GM19023 (cell line): Measurements from ENCODE around the gene OXGR1.
"Not testable (repeated sequence)": the region's sequence is repeated elsewhere in the genome, so short reads cannot be mapped to it uniquely, and the experiment has no call there.

Experiments
- ATAC-seq: cut with Tn5 transposase; IDR thresholded peaks from one replicate; pipeline ENCODE4 v1.9.1; 2021; ENCODE audit warnings: mild to moderate bottlenecking, moderate library complexity; ENCODE audit not compliant: unreplicated experiment

The OXGR1 gene

DNA sequence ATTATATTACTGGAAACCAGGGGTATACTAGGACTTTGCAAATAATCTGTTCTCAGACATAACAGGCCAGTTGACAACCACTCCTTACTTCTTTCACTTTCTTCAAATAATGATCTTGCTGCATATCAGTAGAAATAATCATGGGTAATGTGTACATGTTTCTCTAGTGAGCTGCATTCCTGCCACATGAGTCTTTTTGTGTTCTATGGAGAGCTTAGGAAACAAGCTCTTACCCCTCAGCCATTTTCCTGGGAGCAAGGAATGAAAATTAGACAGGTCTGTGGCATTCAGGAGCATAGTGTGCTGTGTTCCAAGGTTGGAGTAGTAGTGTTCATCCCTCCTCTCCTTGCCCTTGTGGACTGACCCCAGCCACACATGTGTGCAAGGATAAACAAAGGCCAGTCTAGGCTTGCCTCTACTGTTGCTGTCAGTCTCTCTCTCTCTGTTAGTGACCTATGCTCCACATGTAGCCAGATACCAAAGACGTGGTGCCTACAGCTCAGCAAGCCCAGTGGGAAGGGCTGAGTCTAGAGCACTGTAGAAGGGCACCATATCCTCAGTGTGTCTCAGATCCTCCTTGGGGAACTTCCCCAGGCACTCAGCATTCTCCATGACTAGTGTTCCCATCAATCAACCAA is 11.5 kb upstream of the OXGR1 start:
- no peak for ATAC-seq

DNA sequence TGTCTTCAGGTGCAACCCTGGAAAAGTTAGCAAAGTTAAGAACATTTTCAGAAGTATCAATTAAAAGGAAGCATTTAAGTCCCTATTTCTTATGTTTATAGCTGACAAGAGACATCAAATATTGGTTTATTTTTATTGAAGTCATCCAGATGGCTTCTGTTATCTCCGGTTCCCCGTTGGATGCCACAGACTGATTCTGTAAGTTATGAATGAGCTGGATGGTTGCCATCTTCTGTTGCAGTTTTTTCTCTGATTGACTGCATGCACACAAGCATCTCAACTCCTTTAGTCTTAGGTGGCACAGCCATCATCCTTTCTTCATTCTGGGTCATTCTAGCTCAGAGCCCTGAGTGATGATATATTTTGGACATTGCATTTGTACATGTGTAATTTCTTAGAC is 10.6 kb upstream of the OXGR1 start:
- ATAC-seq, result no peak

DNA sequence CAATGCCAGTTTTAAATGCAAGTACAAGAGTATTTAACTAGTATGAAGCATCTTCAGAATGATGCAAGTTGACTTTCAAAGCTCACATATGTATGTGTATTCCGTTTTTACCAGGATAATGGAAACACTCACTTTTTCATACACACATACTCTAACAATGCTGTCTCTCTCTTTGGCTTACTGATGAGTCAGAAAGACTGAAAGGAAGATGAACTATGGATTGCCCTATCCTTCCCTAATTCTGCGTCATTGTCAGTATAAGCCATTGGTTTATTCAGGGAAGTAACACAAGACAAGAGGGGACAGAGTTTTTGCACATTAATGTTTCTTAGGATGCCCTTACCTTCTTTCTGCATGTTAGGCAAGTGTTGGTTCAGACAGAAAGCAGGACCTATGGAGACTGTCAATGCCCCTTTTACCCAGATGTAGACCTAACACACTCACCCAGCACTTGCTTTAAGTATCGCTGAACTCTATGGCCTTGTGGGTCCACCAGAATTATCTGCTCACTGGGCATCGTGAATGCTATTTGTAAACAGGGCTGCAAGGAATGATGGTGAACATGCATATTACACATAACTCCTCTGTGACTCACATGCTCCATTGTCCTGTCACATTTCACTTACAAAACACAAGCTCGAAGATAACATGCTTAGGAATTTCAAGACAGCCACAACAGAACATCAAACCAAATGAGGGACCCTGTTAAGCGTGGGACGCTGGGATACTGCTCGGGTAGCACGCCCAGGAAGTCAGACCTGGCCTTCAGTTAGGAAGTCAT is 10.0 kb upstream of the OXGR1 start:
- ATAC-seq, result no peak

DNA sequence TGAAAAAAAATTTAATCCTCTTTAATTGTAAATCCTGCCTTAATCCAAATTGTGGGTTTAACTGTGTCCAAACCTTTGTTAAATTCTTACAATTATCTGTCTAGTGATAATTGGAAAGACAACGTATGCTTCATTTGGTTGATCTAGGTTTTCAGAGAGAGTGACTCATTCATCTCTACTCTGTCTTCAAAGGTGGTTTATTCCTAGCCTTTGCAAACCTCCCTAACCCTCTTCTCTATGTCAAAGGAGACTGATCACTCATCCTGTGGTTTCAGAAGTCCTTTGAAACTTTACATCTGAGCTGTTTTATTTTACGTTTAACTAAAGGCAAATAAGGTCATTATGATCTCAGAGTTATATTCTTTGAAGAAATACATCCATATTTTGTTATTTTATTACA is 8.8 kb upstream of the OXGR1 start:
- ATAC-seq, result no peak

DNA sequence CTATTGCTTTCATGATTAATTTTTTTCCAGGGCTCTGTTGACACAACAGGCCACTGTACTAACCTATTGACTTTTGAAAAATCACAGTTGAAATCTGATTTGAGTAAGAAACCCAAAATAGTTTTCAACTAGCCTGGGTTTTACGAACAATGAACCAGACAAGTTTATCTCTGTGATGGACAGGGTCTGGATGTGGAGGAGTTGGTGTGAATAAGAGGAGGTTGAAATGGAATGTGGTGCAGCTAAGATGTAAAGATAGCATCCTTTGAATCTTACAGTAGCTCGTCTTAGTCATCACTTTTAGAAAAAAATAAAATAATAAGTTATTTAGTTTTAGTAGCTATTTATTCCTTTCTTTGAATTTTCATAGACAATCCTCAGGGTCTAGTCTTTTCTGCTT is 8.3 kb upstream of the OXGR1 start:
- no peak for ATAC-seq

DNA sequence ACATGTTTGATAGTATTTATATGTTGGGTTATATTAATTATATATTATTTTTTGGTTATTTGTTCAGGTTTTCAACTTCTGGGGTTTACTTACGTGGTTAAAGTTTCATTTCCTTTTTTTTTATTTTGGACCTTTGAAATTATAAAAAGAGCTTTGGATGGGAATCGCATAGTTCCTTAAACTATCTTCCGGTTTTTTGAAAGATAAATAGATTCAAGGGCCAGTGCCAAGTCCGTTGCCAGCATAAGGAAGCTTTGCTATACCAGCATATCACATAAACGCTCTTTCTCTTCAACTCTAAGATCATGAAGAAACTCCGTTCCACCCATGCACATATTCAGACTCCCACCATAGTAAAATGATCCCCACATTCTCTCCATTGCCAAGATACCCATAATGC is 7.4 kb upstream of the OXGR1 start:
- ATAC-seq, result no peak

DNA sequence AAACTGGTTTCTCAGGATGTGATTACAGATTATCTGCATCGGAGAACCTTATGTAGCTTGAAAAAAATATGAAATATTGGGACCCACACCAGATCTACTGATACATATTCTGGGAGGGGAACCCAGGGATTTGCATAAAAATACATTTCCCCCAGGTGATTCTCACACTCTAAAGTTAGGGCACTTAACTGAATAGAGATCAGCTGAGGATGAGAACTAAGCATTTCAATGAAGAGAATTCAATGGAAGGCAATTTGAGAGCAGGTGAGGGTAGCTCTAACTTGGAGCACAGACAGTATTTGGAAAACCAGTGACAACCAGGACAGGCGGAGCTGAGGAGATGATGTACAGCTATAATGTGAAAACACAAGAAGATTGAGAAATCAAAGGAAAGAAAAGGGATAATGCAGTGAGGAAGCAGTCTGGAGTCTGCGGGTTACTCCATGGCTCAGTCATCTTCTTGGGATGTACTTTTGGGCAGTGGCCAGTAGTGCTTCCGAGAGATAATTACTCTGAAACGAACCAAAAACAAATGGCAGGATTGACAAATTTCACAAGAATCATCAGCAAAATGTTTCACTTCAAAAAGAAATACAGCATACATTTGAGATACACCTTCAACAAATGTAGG is 6.1 kb upstream of the OXGR1 start:
- ATAC-seq, result no peak

DNA sequence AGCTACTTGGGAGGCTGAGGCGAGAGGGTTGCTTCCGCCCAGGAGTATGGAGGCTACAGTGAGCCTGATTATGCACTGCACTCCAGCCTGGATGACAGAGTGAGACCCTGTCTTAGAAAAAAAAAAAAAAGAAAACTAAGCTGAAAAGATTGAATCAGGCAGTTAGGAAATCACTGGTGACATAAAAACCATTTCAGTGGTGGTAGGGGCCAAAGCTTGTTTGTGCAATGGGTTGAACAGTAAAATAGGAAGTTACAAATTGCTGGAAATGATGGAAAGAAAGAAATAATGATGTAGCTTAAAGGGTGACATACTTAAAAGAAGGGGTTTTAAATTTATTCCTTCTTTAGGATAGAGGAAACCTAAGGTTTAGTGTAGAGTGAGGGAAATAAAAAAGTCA is 4.8 kb upstream of the OXGR1 start:
- no peak for ATAC-seq

DNA sequence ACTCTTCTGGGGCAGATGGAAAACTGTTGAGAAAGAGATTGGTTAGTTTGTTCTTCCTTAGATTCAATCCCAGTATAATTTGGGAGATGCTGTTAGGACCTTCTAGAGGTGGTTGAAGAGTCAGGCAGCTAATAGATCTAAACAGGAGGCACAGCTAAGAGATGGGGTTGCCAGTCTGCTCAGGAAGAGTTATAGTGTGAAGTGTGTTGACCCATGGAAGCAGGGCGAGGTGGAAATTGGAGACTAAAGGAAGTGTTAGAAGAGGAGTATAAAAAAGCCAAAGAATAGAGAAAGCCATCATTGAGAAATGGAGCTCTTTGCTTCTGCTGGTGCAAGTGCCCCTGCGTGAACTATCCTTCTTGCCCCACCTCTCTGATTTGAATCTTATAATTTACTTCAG is 3.8 kb upstream of the OXGR1 start:
- no peak for ATAC-seq

DNA sequence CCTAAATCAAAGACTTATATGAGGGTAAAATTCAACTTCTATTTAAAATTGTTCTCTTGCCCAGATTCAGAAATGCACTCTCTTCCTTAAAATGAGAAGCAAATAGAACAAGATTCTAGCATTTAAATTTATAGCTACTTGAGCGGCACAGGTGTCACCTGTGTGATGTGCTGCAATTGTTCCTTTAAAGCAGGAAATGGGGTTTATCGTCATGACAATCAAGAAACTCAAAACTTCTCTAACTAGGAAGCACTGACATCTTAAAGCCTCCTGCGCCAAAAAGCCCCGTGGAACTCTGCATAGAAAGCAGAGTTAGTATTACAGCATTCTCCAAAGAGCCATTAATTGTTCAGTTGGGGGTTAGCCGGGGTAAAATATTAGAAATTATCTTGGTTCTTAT is 2.6 kb upstream of the OXGR1 start:
- no peak for ATAC-seq

DNA sequence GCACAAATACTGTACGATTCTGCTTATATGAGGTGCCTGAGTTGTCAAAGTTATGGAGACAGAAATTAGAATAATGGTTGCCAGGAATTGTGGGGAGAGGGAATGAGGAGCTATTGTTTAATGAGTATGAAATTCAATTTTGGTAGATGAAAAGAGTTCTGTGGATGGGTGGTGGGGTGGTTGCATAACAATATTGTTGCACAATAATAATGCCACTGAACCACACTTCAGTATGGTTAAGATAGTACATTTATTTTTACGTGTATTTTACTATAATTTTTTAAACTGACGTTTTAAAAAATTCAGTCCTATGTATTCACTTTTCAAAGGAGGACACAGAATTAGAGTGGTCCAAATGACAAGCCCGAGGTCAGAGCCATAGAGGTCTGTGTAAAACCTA is 1.8 kb upstream of the OXGR1 start:
- no peak for ATAC-seq

DNA sequence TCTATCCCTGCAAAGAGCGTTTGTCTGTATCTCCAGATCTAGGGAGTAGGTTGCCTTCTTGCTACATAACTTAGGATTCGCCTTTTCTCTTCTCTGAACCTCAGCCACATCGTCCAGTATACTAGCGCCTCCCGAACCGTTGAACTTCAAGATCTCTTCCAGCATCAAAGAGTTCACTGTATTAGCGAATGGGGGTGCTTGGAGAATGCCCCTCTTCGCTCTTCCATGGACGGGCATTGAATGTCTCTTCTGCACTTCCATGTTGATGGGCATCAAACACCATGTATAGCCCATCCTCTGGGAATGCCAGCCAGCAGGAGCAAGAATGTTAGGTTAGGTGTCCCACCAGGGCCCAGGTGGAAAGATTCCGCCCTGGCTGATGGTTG is 575 bp upstream of the OXGR1 start:
- no peak for ATAC-seq

DNA sequence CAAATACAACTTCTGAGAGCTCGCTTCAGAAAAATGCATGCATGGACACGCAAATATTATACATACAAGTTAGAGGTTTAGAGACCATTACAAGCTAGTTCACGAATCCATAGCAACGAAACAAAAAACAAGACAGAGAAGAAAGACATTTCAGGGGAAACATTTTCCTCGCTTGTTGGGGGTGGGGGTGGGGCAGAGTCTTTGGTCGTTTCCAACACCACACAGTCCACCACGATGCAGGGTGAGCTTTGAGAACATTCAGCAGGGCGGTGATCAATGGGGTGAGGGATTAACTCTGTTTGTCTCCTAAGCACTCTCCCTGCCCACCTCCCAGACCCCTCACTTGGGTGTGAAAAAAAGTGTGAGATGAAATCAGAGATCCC is 651 bp downstream of the OXGR1 start:
- no peak for ATAC-seq

DNA sequence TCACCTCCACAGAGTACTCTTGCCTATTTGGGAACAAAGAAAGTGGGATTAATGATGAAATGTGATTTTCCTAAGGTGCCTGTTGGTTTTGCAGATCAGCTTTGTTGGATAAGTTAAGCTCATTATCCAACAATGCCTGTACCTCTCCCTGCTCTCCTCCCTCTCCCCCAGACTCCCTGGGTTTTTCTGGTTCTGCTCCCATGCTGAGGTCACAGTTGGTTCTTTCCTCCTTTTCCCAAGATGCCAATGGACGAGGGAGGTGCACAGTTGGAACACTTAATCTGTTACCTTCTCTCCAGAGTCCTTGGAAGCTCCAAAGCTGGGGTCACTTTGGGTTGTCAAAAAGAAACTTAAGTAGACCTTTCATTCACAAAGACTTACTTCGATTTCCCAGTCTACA is 1.6 kb downstream of the OXGR1 start:
- ATAC-seq, result no peak

DNA sequence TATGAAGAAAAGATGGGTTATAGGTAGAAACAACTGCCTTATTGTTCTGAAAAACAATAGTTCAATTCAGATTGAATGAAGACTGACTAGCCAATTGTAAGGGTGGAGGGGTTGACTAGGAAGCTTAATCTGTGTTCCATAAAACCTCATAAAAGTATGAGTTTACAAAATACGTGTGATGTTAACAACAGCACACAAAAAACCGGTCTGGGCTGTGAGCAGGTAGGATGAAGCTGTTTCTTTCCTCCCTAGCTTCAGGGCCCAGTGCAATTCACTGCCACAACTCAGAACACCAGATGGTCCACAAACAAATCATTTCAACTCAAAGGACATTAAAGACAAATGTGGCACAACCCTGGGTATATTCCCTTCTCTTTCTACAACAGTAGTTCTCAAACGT is 3.2 kb downstream of the OXGR1 start:
- no peak for ATAC-seq

DNA sequence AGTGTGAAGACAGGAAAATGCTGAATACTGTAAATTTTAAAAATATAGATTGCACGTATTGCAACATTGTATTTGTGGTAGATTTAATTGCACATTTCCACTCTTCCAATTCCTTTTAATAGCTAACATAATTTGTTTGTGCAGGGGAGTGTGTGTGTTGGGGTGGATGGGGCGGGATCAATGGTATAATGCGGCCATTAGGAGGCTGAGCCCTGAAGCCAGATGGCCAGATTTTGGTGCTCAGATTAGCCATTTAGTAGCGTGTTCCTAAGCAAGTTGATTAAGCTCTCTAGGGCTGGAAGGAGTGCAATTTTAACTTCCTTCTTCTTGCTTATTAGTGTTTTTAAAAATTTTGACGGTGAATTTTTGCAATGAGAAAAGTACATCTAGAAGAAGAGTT is 5.8 kb downstream of the OXGR1 start:
- no peak for ATAC-seq

DNA sequence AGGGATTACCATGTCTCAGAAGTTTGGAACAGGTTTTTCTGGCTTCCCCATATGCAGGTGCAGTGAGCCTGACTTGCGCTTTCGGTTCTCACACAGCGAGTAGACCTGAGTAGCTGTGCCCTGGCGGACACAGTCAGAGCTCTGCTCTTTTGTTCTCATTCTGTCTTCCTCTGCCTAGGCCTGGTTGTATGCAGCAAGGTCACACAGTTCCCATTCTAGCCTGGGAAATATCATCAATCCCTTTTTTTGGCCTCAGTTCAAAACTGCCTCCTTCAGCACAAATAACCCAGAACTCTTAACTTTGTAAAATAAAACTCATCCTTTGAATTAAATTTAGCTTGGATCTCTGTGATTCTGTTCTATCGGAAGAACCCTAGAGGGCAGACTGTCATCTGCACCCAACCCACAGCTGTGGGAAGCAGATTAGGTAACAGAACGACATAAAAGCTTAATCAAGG is 10.2 kb downstream of the OXGR1 start:
- peak; percentile 99 for ATAC-seq

DNA sequence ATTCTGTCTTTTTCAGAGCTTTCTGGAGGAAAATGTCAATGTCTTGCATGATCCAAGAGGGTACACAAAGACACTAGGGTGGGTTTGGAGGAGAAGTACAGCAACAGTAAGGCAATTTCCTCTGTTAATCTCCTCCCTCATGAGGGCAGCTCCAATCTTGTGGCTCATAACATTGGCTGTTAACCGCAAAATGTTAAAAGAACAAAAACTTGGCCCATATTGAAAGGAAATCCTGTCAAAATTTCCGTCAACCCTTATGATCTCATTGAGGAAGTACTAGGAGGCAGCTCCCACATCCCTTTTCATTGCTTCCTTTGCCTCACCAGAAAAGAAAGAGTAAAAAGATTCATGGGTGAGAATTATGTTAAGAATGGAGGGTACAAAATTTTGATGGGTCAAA is 11.6 kb downstream of the OXGR1 start:
- no peak for ATAC-seq

DNA sequence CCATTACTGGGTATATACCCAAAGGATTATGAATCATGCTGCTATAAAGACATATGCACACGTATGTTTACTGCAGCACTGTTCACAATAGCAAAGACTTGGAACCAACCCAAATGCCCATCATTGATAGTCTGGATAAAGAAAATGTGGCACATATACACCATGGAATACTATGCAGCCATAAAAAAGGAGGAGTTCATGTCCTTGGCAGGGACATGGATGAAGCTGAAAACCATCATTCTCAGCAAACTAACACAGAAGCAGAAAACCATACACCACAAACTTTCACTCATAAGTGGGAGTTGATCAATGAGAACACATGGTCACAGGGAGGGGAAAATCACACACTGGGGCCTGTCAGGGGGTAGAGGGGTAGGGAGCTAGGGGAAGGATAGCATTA is 14.4 kb downstream of the OXGR1 start:
- not testable (repeated sequence) for ATAC-seq

DNA sequence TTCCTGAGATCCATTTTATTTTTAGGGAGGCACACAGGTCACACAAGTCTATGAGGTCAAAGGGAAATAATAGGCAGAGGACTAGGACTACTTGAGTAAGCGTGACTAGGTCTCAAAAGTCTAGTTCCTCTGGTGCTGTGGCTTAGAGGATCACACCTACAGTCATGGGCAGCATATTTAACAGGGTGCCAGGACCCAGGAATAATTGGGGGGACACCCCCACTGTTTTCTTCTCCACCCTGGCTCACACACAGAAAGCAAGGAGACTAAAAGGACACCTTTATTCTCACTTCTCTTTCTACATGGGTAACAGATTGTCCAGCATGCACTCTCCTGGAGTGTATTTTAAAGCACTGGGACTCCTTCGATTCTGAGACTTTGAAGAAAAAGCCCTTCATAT is 26.2 kb downstream of the OXGR1 start:
- no peak for ATAC-seq

DNA sequence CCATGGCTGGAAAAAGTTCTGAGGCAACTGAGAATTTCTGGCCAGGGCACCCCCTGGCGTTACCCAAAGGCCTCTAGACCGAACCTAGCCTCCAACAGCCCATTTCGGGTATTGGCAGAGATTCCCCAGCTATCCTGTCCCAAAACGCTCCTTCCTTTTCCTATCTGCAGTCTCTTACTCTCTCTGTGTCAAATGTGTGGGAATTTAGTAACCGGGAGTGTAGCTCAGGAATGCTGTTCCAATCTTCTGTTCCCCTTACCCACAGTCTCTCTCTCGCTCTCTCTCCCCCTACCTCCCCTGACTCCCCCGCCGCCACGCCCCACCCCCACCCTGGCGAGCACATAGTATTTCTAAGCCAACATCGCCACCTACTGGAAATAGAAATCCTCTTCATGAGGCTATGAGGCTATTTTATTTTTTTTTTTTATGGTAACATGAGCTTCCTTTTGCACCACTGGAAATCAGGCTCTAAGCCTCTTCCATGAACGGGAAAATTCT is 27.0 kb downstream of the OXGR1 start:
- ATAC-seq, result no peak

DNA sequence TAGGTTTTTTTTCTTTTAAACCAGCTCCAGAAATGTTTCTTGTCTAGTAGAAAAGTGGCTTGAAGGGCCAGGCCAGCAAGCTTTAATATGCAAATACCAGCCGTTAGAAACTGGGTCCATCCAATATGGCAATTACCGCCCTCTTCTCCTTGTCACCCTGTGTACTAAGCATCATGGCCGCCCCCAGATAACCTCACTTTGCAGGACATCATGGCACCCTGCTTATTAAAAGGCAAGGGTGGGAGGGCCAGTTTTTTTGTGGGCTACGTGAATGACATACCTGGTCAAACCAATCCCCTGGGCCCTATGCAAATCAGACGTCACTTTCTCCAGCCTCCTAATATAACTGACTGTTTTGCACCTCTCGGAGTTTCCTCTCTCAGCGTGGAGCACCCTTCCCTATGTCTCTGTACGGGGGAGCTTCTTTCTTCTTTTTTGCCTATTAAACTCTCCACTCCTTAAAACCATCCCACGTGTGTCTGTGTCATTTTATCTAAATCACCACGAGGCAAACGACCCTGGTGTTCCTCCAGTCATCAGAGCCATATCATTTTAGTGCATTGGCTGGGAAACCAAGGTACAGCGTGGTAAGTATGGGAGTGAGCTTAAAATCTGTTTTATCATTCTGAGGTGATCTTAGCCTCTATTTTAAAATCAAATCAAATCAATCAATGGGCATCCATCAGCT is 27.7 kb downstream of the OXGR1 start:
- no peak for ATAC-seq
